Measurements from ENCODE around the gene CAD. TPM values are rescaled to one million over a fixed set of nuclear protein-coding genes. Genes with fewer than 3 reads are reported as not detected.

Gene CAD
- total RNA-seq, 1 donor from 2014 or later = 65.8 TPM

- DNase-seq (ENCODE audit: low read depth) = no peak
- TF ChIP-seq, protein P1, sequence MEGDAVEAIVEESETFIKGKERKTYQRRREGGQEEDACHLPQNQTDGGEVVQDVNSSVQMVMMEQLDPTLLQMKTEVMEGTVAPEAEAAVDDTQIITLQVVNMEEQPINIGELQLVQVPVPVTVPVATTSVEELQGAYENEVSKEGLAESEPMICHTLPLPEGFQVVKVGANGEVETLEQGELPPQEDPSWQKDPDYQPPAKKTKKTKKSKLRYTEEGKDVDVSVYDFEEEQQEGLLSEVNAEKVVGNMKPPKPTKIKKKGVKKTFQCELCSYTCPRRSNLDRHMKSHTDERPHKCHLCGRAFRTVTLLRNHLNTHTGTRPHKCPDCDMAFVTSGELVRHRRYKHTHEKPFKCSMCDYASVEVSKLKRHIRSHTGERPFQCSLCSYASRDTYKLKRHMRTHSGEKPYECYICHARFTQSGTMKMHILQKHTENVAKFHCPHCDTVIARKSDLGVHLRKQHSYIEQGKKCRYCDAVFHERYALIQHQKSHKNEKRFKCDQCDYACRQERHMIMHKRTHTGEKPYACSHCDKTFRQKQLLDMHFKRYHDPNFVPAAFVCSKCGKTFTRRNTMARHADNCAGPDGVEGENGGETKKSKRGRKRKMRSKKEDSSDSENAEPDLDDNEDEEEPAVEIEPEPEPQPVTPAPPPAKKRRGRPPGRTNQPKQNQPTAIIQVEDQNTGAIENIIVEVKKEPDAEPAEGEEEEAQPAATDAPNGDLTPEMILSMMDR (conservative IDR thresholded peaks at IDR 0.05; ENCODE audit: low read depth, low read length) = no peak
- H3K4me3 ChIP-seq (ENCODE audit: low read depth, low read length) = no peak overlapping the region
Observed at GRCh38 chr2:27225526-27225925, 8.4 kb downstream of the CAD start.

DNA sequence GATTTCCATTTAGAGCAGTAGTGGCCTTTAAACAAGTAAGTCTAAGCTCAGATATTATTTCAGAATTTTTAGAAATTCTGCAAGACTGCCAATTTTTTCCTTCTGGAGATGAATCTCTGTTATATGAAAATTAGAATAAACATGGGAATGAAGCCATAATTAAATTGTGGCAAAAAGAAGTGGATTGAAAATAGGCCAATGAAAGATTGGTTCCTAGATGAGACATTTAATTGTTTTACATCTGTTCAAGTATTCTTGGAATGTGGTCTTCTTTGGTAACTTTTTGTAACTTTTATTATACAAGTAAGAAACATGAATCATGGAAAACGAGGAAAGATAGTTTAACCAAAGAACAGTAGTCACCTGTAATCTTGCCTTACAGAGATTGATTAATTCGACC is 10.3 kb downstream of the CAD start:
- no peak overlapping the region for H3K4me3 ChIP-seq (ENCODE audit: low read depth, low read length)
- TF ChIP-seq, protein P1 (conservative IDR thresholded peaks at IDR 0.05; ENCODE audit: low read depth, low read length) = no peak
- no peak for DNase-seq (ENCODE audit: low read depth)

GRCh38 chr2:27231921-27232320 is 14.8 kb downstream of the CAD start:
- no peak overlapping the region for H3K4me3 ChIP-seq (ENCODE audit: low read depth, low read length)
- TF ChIP-seq, protein P1 (conservative IDR thresholded peaks at IDR 0.05; ENCODE audit: low read depth, low read length) = no peak

GRCh38 chr2:27233341-27233740 is 16.2 kb downstream of the CAD start:
- TF ChIP-seq, protein P1 (conservative IDR thresholded peaks at IDR 0.05; ENCODE audit: low read depth, low read length) = no peak
- no peak overlapping the region for H3K4me3 ChIP-seq (ENCODE audit: low read depth, low read length)
- no peak for DNase-seq (ENCODE audit: low read depth)

More at GRCh38 chr2:27231921-27232320, 14.8 kb downstream of the CAD start:
- DNase-seq (ENCODE audit: low read depth) = no peak

DNA sequence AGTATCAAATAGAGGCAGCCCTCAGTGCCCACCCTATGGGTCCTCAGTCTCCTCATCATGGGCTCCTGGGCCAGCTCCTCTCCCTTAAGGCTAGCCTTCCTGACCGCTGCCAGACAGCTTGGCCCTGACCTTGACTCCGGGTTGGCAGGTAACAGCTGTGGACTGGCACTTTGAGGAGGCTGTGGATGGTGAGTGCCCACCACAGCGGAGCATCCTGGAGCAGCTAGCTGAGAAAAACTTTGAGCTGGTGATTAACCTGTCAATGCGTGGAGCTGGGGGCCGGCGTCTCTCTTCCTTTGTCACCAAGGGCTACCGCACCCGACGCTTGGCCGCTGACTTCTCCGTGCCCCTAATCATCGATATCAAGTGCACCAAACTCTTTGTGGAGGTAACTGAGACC is 19.0 kb downstream of the CAD start:
- TF ChIP-seq, protein P1 (conservative IDR thresholded peaks at IDR 0.05; ENCODE audit: low read depth, low read length) = no peak
- no peak for DNase-seq (ENCODE audit: low read depth)
- no peak overlapping the region for H3K4me3 ChIP-seq (ENCODE audit: low read depth, low read length)

GRCh38 chr2:27236626-27237025 is 19.5 kb downstream of the CAD start:
- TF ChIP-seq, protein P1 (conservative IDR thresholded peaks at IDR 0.05; ENCODE audit: low read depth, low read length) = no peak
- H3K4me3 ChIP-seq (ENCODE audit: low read depth, low read length) = no peak overlapping the region
- no peak for DNase-seq (ENCODE audit: low read depth)

GRCh38 chr2:27237341-27237945 is 20.3 kb downstream of the CAD start:
- no peak for DNase-seq (ENCODE audit: low read depth)
- no peak overlapping the region for H3K4me3 ChIP-seq (ENCODE audit: low read depth, low read length)
- TF ChIP-seq, protein P1 (conservative IDR thresholded peaks at IDR 0.05; ENCODE audit: low read depth, low read length) = no peak

Data from epithelial cell of proximal tubule (primary cell).